Transverse colon (tissue), 3 donors: ENCODE results near the gene AOPEP.

Source experiments
- CTCF ChIP-seq, 5 experiments: fragments of 200-600 bp in 3 of 5; fragments of 450-650 bp in 2 of 5; sonication (generic) in 3 of 5; IDR thresholded peaks; 1 replicate in 2 of 5; 2 replicates in 3 of 5; pipeline ENCODE4 v1.5.1; 2016 to 2017; ENCODE audit warnings: antibody characterized with exemption in 5 of 5, inconsistent platforms in 3 of 5, mild to moderate bottlenecking in 2 of 5, moderate library complexity in 1 of 5
- EP300 ChIP-seq: sonication (generic); formaldehyde crosslinking; IDR thresholded peaks from one replicate; pipeline ENCODE4 v1.6.1; 2017; ENCODE audit warnings: antibody characterized with exemption, low read depth
- POLR2A ChIP-seq: fragments of 450-650 bp; IDR thresholded peaks from one replicate; pipeline ENCODE4 v1.6.1; 2016; ENCODE audit warnings: antibody characterized with exemption, mild to moderate bottlenecking, moderate library complexity

- TF ChIP-seq EP300 = no peak
- TF ChIP-seq CTCF (IDR thresholded peaks at IDR 0.05) = no peak
- no peak for TF ChIP-seq POLR2A
Observed at GRCh38 chr9:94696545-94696944, 30.0 kb upstream of the AOPEP start.
